A549 (cell line): Measurements from ENCODE around the gene SYTL2. TPM values are rescaled to one million over a fixed set of nuclear protein-coding genes. Genes with fewer than 3 reads are reported as not detected.

Source experiments
- ATAC-seq, 2 experiments: fragments of 200-7000 bp in 1 of 2; fragments of >200 bp in 1 of 2; cut with Nextera tagmentation in 1 of 2; cut with Tn5 transposase in 1 of 2; 3 replicates each; pipeline versions ENCODE4 v1.8.0 to v1.9.1; 2018 to 2020; ENCODE audit warnings: mild to moderate bottlenecking in 1 of 2, moderate library complexity in 1 of 2
- CTCF ChIA-PET: fragments of 300-600 bp; sonication (Branson Sonifier 250); formaldehyde crosslinking; extraction: SDS; loops from one replicate; lab custom pipeline; 2021; ENCODE audit warnings: antibody characterized with exemption, inconsistent platforms; lab: Yijun Ruan, JAX
- POLR2A ChIA-PET: fragments of 350-600 bp; formaldehyde crosslinking; extraction: SDS; loops from one replicate; lab custom pipeline; 2021; ENCODE audit warnings: antibody characterized with exemption, inconsistent platforms; lab: Yijun Ruan, JAX
- DNase-seq, 2 experiments: peaks; one replicate each; pipeline versions ENCODE4 v3.0.0 to v3.0.0-alpha.2; 2011 to 2016; ENCODE audit warnings: low read depth in 1 of 2, low spot score in 1 of 2
- FAIRE-seq: peaks from 2 replicates; lab custom pipeline; 2011; peaks lifted over from hg19 to GRCh38; lab: Jason Lieb, UNC
- H3K27ac ChIP-seq, 2 experiments: fragments of >200 bp; sonication (Bioruptor Twin); formaldehyde crosslinking; 3 replicates each; pipeline ENCODE4 v1.5.1; 2016 to 2017
- H3K4me1 ChIP-seq: fragments of >200 bp; sonication (Bioruptor Twin); formaldehyde crosslinking; 3 replicates; pipeline ENCODE4 v1.6.1; 2016
- H3K4me2 ChIP-seq: fragments of >200 bp; sonication (Bioruptor Twin); formaldehyde crosslinking; 3 replicates; pipeline ENCODE4 v1.6.1; 2016
- H3K4me3 ChIP-seq: fragments of >200 bp; sonication (Bioruptor Twin); formaldehyde crosslinking; 3 replicates; pipeline ENCODE4 v1.5.1; 2016
- H3K9me3 ChIP-seq: fragments of >200 bp; sonication (Bioruptor Twin); formaldehyde crosslinking; 3 replicates; pipeline ENCODE4 v1.6.1; 2016
- BHLHE40 ChIP-seq: IDR thresholded peaks from 2 replicates; pipeline ENCODE4 v1.6.1; 2012; ENCODE audit warnings: low read depth, low read length, inconsistent platforms
- CHD2 ChIP-seq: fragments of 150-350 bp; IDR thresholded peaks from 2 replicates; pipeline ENCODE4 v1.6.1; 2014; ENCODE audit warnings: low read length; ENCODE audit not compliant: partially characterized antibody
- CHD4 ChIP-seq: fragments of 200-600 bp; sonication (generic); IDR thresholded peaks from 2 replicates; pipeline ENCODE4 v1.6.1; 2016; ENCODE audit warnings: antibody characterized with exemption, mild to moderate bottlenecking, borderline replicate concordance
- EHF ChIP-seq: fragments of 250-450 bp; sonication (Bioruptor Pico); IDR thresholded peaks from 2 replicates; pipeline ENCODE4 v1.5.0; 2020; ENCODE audit warnings: mild to moderate bottlenecking
- GATA3 ChIP-seq: IDR thresholded peaks from 2 replicates; pipeline ENCODE4 v1.6.1; 2012; ENCODE audit warnings: borderline replicate concordance
- HOXB5 ChIP-seq: fragments of 250-450 bp; sonication (Bioruptor Pico); IDR thresholded peaks from 2 replicates; pipeline ENCODE4 v1.5.0; 2020; ENCODE audit warnings: mild to moderate bottlenecking, moderate library complexity
- JUN ChIP-seq, 2 experiments: fragments of >200 bp; sonication (Bioruptor Twin); formaldehyde crosslinking; IDR thresholded peaks; 2 replicates in 1 of 2; 3 replicates in 1 of 2; pipeline ENCODE4 v1.6.1; 2016 to 2017
- JUNB ChIP-seq: fragments of >200 bp; sonication (Bioruptor Twin); formaldehyde crosslinking; IDR thresholded peaks from 2 replicates; pipeline ENCODE4 v1.6.1; 2016
- MAFK ChIP-seq: fragments of 450-650 bp; IDR thresholded peaks from 2 replicates; pipeline ENCODE4 v1.6.1; 2014; ENCODE audit not compliant: partially characterized antibody
- NR3C1 ChIP-seq: fragments of >200 bp; sonication (Bioruptor Twin); formaldehyde crosslinking; IDR thresholded peaks from 3 replicates; pipeline ENCODE4 v1.6.1; 2017
- PHF8 ChIP-seq: fragments of 200-600 bp; sonication (generic); IDR thresholded peaks from 2 replicates; pipeline ENCODE4 v1.6.1; 2016; ENCODE audit warnings: low read depth, mild to moderate bottlenecking, antibody characterized with exemption, moderate library complexity, borderline replicate concordance
- RAD21 ChIP-seq, 2 experiments: fragments of >200 bp in 1 of 2; sonication (Bioruptor Twin) in 1 of 2; formaldehyde crosslinking in 1 of 2; IDR thresholded peaks in 1 of 2; conservative IDR thresholded peaks in 1 of 2; 2 replicates in 1 of 2; 3 replicates in 1 of 2; pipeline ENCODE4 v1.6.1; 2012 to 2018; ENCODE audit warnings: inconsistent platforms in 1 of 2
- RARB ChIP-seq: fragments of 250-450 bp; sonication (Bioruptor Pico); IDR thresholded peaks from 2 replicates; pipeline ENCODE4 v1.8.0; 2021; ENCODE audit warnings: mild to moderate bottlenecking, moderate library complexity
- RCOR1 ChIP-seq: fragments of 150-350 bp; IDR thresholded peaks from 2 replicates; pipeline ENCODE4 v1.6.1; 2014; ENCODE audit warnings: antibody characterized with exemption, low read length, low read depth
- RFX5 ChIP-seq: fragments of 450-650 bp; IDR thresholded peaks from 2 replicates; pipeline ENCODE4 v1.7.1; 2014; ENCODE audit warnings: antibody characterized with exemption, mild to moderate bottlenecking, moderate library complexity
- SREBF2 ChIP-seq: fragments of 450-650 bp; IDR thresholded peaks from 2 replicates; pipeline ENCODE4 v1.6.1; 2014; ENCODE audit warnings: mild to moderate bottlenecking, moderate library complexity
- TFCP2L1 ChIP-seq: fragments of 250-450 bp; sonication (Bioruptor Pico); IDR thresholded peaks from 2 replicates; pipeline ENCODE4 v1.5.0; 2021; ENCODE audit warnings: mild to moderate bottlenecking
- ZFP36 ChIP-seq: fragments of 450-650 bp; IDR thresholded peaks from 2 replicates; pipeline ENCODE4 v1.6.1; 2014; ENCODE audit warnings: borderline replicate concordance; ENCODE audit not compliant: partially characterized antibody
- ZSCAN20 ChIP-seq: fragments of 250-450 bp; sonication (Bioruptor Pico); IDR thresholded peaks from 2 replicates; pipeline ENCODE4 v1.8.0; 2022; ENCODE audit warnings: mild to moderate bottlenecking, moderate library complexity
- WGBS: methylation state at CpG from one replicate; pipeline ENCODE4 v1.1.6; 2017; ENCODE audit errors: missing lambda C conversion rate; 5-methylcytosine and 5-hydroxymethylcytosine counted together
- polyA plus RNA-seq, 4 experiments: library from polyadenylated mRNA; depleted of rRNA in 3 of 4; stranded (reverse); fragments of >200 nt; fragmentation: RNase III in 1 of 4; extraction: RNeasy Plus Mini Kit Qiagen cat#74134 plus additional on column Dnase treatment in 1 of 4; gene quantifications; 2 replicates in 3 of 4; 3 replicates in 1 of 4; pipeline ENCODE4 v1.2.3, GENCODE V29; 2011 to 2017
- TF ChIP-seq, protein P1 (sequence below): IDR thresholded peaks from 2 replicates; pipeline ENCODE4 v1.6.1; 2012
- TF ChIP-seq, protein P2 (sequence below): IDR thresholded peaks from 2 replicates; pipeline ENCODE4 v1.6.1; 2012
- TF ChIP-seq, protein P3 (sequence below): fragments of >200 bp; sonication (Bioruptor Twin); formaldehyde crosslinking; IDR thresholded peaks from 2 replicates; pipeline ENCODE4 v1.6.1; 2016
- TF ChIP-seq, protein P4 (sequence below): fragments of >200 bp; sonication (Bioruptor Twin); formaldehyde crosslinking; IDR thresholded peaks from 3 replicates; pipeline ENCODE4 v1.5.1; 2016

The SYTL2 gene
- polyA plus RNA-seq, 2 of the 4 experiments (the other 2 are of a cell fraction) = 11.6 to 34.2 TPM

DNA sequence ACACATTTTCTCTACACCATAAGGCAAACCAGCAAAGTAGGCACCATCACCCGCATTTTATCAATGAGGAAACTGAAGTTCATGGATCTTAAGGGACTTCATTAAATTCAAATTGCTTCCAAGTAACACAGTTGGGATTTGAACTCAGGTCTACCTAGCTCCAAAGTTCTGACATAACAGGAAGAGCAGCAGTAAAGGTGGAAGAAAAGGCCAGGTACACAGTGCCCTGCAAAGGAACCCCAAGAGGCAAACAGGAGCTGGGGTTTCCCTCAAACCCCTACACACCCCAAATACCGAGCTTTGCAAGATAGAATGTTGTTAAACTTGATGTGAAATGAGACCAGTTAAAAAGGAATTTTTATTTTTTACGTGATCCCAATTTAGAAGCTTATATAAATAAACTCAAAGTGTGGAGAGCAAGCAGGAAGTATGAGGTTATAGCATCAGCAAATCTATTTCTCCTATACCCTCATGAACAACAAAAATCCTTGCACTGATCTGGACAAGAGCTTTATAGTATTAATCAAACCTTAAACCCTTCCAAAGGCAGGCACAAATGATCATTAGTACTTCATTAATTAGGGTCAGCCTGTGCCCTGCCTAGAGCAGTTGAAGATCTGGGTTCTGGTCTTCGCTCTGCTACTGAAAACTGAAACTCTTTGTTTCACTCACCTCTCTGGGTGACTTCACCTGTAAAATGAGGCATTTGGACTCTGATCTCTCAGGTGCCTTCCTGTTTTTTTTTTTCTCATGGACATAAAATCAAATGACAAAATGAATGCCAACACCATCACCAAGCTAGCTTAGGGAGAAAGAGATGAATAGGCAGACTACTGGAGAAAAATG is 36.5 kb downstream of the SYTL2 start:
- POLR2A ChIA-PET = no interaction called here
- no peaks in the 10 kb centered on the region for H3K9me3 ChIP-seq
- no peak for FAIRE-seq
- DNase-seq = no peak
- CTCF ChIA-PET = interaction anchor here (0.8 to 1.6 kb wide), 6 partner anchors 13 to 96 kb away, joined by 3 to 5 read pairs (median 3); no protein-coding TSS in a partner anchor
- no peak overlapping the region for H3K4me2 ChIP-seq
- ATAC-seq = no peak
- H3K27ac ChIP-seq = no peak overlapping the region
- WGBS = 86% methylated on average over 4 of the region's 4 CpGs
- TF ChIP-seq, protein P1, sequence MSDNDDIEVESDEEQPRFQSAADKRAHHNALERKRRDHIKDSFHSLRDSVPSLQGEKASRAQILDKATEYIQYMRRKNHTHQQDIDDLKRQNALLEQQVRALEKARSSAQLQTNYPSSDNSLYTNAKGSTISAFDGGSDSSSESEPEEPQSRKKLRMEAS = no peak
- TF ChIP-seq, protein P2, sequence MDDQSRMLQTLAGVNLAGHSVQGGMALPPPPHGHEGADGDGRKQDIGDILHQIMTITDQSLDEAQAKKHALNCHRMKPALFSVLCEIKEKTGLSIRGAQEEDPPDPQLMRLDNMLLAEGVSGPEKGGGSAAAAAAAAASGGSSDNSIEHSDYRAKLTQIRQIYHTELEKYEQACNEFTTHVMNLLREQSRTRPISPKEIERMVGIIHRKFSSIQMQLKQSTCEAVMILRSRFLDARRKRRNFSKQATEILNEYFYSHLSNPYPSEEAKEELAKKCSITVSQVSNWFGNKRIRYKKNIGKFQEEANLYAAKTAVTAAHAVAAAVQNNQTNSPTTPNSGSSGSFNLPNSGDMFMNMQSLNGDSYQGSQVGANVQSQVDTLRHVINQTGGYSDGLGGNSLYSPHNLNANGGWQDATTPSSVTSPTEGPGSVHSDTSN = no peak
- TF ChIP-seq RAD21 (conservative IDR thresholded peaks at IDR 0.05 in 1 of 2, IDR thresholded peaks at IDR 0.05 in 1 of 2) (no peak), HOXB5 (CRISPR knock-in tag) (no peak), MAFK (no peak), PHF8 (no peak), EHF (CRISPR knock-in tag) (no peak), CHD4 (no peak), RARB (CRISPR knock-in tag) (no peak), RCOR1 (no peak), RFX5 (no peak), BHLHE40 (no peak), JUNB (no peak), GATA3 (no peak), CHD2 (no peak)
- TF ChIP-seq, protein P3, sequence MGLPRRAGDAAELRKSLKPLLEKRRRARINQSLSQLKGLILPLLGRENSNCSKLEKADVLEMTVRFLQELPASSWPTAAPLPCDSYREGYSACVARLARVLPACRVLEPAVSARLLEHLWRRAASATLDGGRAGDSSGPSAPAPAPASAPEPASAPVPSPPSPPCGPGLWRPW = no peak
- TF ChIP-seq, protein P4, sequence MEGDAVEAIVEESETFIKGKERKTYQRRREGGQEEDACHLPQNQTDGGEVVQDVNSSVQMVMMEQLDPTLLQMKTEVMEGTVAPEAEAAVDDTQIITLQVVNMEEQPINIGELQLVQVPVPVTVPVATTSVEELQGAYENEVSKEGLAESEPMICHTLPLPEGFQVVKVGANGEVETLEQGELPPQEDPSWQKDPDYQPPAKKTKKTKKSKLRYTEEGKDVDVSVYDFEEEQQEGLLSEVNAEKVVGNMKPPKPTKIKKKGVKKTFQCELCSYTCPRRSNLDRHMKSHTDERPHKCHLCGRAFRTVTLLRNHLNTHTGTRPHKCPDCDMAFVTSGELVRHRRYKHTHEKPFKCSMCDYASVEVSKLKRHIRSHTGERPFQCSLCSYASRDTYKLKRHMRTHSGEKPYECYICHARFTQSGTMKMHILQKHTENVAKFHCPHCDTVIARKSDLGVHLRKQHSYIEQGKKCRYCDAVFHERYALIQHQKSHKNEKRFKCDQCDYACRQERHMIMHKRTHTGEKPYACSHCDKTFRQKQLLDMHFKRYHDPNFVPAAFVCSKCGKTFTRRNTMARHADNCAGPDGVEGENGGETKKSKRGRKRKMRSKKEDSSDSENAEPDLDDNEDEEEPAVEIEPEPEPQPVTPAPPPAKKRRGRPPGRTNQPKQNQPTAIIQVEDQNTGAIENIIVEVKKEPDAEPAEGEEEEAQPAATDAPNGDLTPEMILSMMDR = no peak
- no peak overlapping the region for H3K4me3 ChIP-seq
- H3K4me1 ChIP-seq = peaks cover 3% of the 10 kb centered on the region; the same call in 1 of the 3 replicates

DNA sequence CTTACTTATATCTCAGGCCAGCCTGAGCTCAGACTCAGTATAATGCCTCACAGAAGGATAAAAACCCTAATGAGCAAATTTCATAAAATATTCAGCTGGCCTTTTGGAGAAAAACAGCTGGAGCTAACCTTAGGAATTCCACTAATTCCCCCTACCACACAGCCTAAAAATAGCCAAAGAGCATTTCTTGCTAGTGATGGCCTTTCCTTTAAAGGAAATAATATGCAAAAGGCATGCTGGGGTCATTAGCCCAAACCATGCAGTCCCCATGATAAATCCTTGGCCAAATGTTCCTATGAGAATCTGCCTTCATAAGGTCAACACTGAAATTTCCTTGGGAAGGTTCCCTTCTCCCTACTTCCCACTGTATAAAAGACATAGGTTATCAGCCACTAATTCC is 38.2 kb downstream of the SYTL2 start:
- CTCF ChIA-PET = interaction anchor here (0.9 to 1.6 kb wide), 4 partner anchors 19 to 178 kb away, joined by 3 read pairs; no protein-coding TSS in a partner anchor
- no peak for DNase-seq
- no peak for FAIRE-seq
- no peak for TF ChIP-seq JUN (IDR thresholded peaks at IDR 0.05)
- TF ChIP-seq, protein P4 = no peak
- no peak for TF ChIP-seq ZSCAN20
- no peak for TF ChIP-seq CHD2
- no peak for TF ChIP-seq ZFP36
- TF ChIP-seq JUNB = no peak
- no peak for TF ChIP-seq RAD21 (conservative IDR thresholded peaks at IDR 0.05 in 1 of 2, IDR thresholded peaks at IDR 0.05 in 1 of 2)
- TF ChIP-seq TFCP2L1 = no peak
- TF ChIP-seq SREBF2 = no peak
- no peak for TF ChIP-seq HOXB5 (CRISPR knock-in tag)
- TF ChIP-seq NR3C1 = no peak
- Histone ChIP-seq H3K27ac (no peak overlapping the region), H3K4me2 (no peak overlapping the region), H3K9me3 (no peaks in the 10 kb centered on the region), H3K4me1 (no peaks in the 10 kb centered on the region), H3K4me3 (no peak overlapping the region)
- ATAC-seq = no peak
- POLR2A ChIA-PET = no interaction called here
